ENCODE results near the gene FLVCR1.
"Not testable (repeated sequence)": the region's sequence is repeated elsewhere in the genome, so short reads cannot be mapped to it uniquely, and the experiment has no call there.

Gene FLVCR1

GRCh38 chr1:212860713-212861581, 2.9 kb downstream of the FLVCR1 start:
- no peak for DNase-seq

- no peak for DNase-seq
These were observed 4.1 kb downstream of the FLVCR1 start for GRCh38 chr1:212862111-212862690.

GRCh38 chr1:212863345-212863744, 5.3 kb downstream of the FLVCR1 start:
- DNase-seq: not testable (repeated sequence)

DNA sequence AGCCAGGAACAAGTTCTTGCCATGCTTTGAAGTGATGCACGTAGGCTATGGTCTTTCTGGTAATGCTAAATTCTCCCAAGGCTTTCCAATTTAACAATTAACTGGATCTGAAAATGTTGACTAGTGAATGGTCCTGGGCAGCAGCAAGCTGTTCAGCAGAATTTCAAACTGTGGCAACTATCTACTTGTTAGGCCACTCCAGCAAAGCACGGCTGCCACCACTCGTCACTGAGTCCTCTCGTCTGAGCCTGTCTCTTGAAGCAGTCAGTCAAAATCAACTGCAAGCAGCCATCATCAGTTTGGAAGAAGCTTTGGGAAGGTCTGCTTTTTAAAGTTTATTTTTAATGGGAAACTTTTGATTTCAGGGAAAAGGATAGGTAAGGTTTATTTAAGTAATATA, 6.1 kb downstream of the FLVCR1 start:
- no peak for DNase-seq

GRCh38 chr1:212867192-212867591, 9.1 kb downstream of the FLVCR1 start:
- no peak for DNase-seq

GRCh38 chr1:212871976-212872375, 13.9 kb downstream of the FLVCR1 start:
- no peak for DNase-seq

DNA sequence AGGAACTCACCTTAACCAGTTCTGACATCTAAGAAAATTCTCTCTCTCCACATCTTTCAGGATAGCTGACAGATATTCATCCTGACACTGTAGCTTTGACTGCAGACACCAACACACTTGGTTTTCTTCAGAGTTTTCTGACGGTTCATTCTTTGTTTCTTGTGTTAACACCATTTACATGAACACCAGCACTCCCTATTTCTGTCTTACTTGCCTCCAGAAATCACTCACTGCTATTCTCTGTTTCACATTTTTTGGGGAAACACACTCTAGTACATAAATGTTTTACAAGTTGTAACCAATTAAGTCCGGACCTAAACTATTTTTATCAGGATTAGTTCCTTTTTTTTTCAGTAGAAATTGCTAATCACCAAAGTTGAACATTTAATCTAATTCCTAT, 15.4 kb downstream of the FLVCR1 start:
- no peak for DNase-seq

DNA sequence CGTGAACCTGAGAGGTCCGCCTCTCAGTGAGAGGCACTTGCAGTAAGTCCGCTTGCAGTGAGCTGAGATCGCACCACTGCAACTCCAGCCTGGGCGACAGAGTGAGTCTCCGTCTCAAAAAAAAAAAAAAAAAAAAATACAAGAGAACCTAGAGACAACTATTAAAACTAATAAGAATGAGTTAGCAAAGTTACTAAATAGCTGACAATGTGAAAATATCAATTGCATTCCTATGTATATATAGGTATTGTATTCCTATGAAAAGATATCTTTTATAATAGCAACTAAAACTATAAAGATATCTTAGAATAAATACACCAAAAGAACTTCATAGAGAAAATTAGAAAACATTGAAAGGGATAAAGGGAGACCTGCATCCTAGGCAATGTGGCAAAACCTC, 20.3 kb downstream of the FLVCR1 start:
- DNase-seq: no peak

DNA sequence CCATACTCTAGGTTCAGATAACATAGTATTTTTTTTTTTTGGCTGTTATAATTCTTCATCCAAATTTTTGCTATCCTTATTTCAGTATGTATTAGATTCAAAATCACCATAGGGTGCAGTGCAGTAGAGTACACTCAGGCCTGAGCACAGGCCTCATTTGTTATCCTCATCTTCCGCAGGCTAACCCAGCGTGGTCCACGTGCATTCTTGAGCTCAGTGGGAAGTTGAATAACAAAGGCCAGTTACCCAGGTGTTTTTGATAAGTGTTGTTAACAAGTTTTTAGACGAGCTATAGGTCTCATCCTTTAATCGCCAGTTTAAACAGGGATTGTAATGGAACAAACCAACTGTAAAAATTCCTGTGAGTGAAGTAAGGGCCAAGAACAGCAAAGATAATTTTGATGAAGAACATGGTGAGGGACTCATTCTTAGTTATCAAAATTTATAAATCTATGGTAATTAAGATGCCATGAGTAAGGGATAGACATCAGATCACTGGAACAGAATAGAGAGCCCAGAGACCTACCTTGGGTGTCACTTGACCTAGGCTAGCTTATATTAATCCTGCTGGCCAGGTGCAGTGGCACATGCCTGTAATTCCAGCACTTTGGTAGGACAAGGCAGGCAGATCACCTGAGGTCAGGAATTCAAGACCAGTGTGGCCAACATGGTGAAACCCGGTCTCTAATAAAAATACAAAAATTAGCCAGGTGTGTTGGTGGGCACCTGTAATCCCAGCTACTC, 22.0 kb downstream of the FLVCR1 start:
- DNase-seq: no peak

DNA sequence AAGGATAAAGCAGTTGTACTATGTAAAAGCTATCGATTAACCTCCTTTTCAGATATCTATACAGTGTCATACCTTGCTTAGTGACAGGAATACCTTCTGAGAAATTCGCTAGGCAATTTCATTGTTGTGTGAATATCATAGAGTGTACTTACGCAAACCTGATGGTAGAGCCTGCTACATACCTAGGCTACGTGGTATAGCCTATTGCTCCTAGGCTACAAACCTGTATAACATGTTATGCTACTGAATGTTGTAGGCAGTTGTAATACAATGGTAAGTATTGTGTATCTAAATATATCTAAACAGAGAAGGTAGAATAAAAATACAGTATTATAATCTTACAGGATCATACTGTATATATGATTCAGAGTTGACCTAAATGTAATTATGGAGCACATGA, 26.5 kb downstream of the FLVCR1 start:
- no peak for DNase-seq

DNA sequence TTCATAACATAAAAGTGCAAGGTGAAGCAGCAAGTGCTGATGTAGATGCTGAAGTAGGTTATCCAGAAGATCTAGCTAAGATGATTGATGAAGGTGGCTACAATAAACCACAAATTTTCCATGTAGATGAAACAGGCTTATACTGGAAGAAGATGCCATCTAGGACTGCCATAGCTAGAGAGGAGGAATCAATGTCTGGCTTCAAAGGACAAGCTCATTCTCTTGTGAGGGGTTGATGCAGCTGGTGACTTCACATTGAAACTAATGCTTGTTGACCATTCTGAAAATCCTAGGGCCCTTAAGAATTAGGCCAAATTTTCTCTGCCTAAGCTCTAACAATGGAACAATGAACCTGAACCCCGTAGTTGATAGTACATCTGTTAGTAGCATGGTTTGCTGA, 34.0 kb downstream of the FLVCR1 start:
- no peak for DNase-seq

DNA sequence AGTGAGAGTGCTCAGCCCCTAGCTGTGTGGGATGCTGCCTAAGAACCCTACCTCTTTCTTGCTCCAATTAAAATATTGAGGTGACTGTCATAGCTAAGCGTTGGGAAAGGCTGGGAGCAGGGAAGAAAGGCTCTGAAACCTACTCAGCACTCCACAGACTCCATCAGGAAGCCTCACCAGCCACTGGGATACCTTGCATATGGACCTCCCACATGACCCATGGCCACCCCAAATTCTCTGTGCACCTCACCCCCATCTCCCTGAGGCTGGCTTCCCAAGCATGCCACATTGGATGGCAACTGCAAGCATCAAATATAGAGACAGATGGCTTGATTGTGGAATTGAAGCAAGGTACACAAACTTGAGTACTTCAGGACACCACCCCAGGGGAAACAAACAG, 41.8 kb downstream of the FLVCR1 start:
- no peak for DNase-seq

- no peak for DNase-seq
These were observed 43.2 kb downstream of the FLVCR1 start for GRCh38 chr1:212901290-212901689.

- no peak for DNase-seq
These were observed 44.0 kb downstream of the FLVCR1 start for GRCh38 chr1:212902054-212902453.

DNA sequence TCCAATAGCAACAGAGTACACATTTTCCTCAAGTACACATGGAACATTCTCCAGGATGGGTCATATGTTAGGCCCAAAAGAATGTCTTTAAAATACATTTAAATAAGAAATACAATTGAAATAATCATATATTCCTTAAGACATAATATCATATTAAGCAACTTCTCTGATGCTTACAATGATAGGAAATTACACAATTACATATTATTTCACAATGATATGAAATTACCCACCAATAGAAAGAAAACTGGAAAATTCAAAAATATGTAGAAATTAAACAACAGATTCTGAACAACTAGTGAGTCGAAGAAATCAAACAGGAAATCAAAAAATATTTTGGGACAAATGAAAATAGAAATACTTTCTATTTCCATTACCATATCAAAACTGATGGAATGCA, 45.6 kb downstream of the FLVCR1 start:
- DNase-seq: no peak

GRCh38 chr1:212908071-212908470, 50.0 kb downstream of the FLVCR1 start:
- DNase-seq: not testable (repeated sequence)

GRCh38 chr1:212908971-212909370, 50.9 kb downstream of the FLVCR1 start:
- no peak for DNase-seq

DNA sequence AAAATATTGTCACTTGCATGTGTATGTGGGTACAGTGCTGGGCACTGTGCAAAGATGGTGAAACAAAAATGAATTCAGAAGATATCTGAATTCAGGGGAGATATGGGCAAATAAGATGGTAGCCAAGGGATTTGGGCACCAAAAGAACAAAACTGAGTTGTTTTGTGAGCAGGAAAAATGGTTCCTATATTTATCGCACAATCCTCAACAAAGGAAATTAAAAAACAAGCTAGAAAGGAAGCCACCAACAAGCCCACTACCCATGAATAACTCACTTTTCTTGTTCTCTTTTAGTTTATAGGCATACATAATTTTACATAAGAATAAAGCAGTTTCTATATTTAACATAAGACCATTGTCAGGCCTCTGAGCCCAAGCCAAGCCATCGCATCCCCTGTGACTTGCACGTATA, 51.6 kb downstream of the FLVCR1 start:
- DNase-seq: no peak

- DNase-seq: not testable (repeated sequence)
These were observed 52.1 kb downstream of the FLVCR1 start for GRCh38 chr1:212910213-212910612.

DNA sequence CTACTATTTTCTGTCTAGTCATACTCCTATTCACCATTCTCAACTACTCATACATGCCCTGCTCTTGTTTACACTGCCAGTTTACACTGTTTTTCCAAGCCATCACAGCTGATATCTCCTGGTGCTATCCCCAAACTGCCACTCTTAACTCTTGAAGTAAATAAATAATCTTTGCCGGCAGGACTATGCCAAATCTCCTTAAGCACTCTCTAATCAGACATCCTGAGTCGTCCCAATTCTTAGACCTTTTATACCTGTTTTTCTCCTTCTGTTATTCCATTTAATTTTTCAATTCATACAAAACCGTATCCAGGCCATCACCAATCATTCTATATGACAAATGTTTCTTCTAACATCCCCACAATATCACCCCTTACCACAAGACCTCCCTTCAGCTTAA, 55.6 kb downstream of the FLVCR1 start:
- not testable (repeated sequence) for DNase-seq

DNA sequence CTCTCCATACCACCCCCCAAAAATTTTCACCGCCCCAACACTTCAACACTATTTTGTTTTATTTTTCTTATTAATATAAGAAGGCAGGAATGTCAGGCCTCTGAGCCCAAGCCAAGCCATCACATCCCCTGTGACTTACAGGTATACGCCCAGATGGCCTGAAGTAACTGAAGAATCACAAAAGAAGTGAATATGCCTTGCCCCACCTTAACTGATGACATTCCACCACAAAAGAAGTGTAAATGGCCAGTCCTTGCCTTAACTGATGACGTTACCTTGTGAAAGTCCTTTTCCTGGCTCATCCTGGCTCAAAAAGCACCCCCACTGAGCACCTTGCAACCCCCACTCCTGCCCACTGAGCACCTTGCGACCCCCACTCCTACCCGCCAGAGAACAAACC, 56.0 kb downstream of the FLVCR1 start:
- DNase-seq: not testable (repeated sequence)

DNA sequence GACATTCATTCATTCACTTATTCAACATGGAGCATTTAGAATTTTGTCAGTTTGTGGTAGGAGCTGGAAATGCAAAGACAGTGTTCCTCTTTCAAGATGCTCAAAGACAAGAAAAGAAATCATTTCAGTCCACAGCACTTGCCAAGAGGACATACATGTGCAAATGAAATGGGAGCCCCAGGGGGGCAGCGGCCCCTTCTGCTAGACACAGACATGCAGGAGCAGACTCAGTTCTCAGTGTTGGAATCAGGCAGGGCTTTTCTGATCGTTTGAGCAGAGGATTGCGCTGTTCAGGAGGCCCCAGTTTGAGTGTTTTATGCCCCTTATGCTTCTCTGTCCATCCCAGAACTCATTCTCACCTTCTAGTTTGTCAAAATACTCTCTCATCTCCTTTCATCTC, 56.7 kb downstream of the FLVCR1 start:
- no peak for DNase-seq

- no peak for DNase-seq
These were observed 57.4 kb downstream of the FLVCR1 start for GRCh38 chr1:212915245-212916091.

Measured in bone marrow (tissue), 2 donors.